AG04449 (cell line): ENCODE results near the gene ORC4.

Experiments
- CTCF ChIA-PET: fragments of 350-600 bp; formaldehyde crosslinking; extraction: SDS; loops from one replicate; lab custom pipeline; 2021; ENCODE audit warnings: antibody characterized with exemption; lab: Yijun Ruan, JAX
- POLR2A ChIA-PET: fragments of 400-600, 350-600 bp; formaldehyde crosslinking; extraction: SDS; loops from one replicate; lab custom pipeline; 2020; ENCODE audit warnings: antibody characterized with exemption, inconsistent platforms; lab: Yijun Ruan, JAX
- DNase-seq: peaks from one replicate; pipeline ENCODE4 v3.0.0-alpha.2; 2010; ENCODE audit warnings: low read depth, low spot score
- H3K4me3 ChIP-seq: 2 replicates; pipeline ENCODE4 v1.5.1; 2011; ENCODE audit warnings: low read depth, mild to moderate bottlenecking, control low read depth, low read length
- CTCF ChIP-seq: IDR thresholded peaks from one replicate; pipeline ENCODE4 v1.5.1; 2011; ENCODE audit warnings: mild to moderate bottlenecking, moderate library complexity, low read length, control low read depth, inconsistent platforms; ENCODE audit not compliant: insufficient read depth; ENCODE audit errors: missing control alignments

ORC4 gene

GRCh38 chr2:147882631-147883030 lies 137.9 kb downstream of the ORC4 start:
- ChIA-PET CTCF (interaction anchor here (1.3 kb wide), 1 partner anchor 23 kb away, joined by 3 read pairs; no protein-coding TSS in a partner anchor), POLR2A (no interaction called here)
- no peak for DNase-seq
- H3K4me3 ChIP-seq = no peak overlapping the region
- TF ChIP-seq CTCF = no peak
